ENCODE data around the gene FAM219B.

The FAM219B gene

DNA sequence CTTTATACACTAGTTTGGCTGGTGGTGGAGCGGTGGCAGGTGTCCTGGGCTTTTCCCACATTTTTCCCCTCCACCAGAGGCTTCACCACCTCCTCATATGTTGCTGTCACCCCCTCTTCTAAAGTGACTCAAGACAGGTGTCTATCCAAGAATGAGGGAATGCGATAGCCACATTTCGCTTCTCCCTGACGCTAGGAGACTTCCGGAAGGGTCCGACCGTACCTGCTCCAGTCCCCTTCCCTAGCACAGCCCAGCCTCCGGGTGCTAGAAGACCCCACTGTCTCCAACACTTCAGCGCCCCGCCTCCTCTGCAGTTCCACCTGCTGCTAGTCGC, 34.0 kb downstream of the FAM219B start:
- DNase-seq, result no peak

DNA sequence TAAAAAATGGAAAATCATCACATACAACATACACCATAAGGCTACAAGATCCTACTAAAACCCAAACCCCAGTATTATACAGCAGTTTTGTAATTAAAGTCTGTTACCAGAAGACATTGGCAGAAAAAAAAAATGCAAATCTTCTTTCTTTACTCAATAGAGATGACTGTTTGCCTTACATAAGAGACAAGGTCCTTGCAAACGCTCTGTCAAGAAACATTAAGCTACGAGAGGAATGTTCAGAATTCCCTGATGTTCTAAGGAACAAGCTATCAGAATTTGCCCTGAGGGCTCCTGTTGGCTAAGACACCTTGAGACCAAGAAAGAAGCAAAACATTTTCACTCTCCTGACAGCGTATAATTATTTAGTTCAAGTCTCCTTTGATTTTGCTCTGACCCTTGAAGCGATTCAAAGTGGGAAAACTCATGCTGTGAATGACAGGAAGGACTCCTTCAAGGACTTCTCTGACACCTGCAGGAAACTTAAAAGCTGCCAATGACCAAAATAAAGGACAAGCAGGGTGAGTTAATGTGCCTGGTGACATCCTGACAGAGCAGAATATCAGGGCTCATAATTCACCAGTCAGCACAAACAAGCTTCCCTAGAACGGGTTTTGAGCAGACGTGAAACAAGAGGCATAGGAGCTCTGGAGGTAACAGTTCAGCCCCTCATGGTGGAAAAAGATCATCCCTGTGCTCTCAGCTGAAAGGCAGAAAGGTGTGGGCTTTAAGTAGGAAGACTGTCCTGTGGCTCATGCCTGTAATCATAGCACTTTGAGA, 36.0 kb downstream of the FAM219B start:
- DNase-seq, result no peak

DNA sequence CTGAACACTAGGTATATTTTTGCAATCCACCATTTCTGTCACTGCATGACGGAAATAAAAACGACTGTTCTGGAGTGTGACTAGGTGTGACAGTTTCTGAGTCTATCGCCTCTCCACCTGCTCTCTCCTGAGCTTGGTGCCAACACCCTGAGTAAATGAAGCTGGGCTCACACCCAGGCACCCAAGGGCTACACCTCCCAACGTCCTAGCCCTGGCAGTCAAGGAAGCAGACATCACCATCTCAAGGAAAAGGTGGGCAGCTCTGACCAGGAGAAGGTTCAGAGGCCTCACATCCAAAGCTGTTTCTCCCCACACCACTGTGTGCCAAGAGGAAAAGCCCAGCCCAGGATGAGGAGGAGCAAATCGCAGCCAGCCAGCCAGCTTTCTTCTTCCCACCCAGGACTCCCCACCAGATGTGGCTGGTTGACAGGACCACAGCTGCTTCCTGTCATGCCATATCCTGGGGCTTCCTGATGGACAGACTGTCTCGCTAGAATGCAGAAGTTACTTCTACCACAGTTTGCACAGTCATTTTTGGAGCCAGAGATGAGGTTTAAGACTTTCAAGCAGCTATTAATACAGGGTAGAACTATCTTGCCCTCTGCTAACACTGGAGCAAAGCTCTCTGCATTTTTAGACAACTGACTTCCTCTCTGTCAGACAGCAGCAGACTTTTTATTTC, 36.8 kb downstream of the FAM219B start:
- DNase-seq, result no peak

DNA sequence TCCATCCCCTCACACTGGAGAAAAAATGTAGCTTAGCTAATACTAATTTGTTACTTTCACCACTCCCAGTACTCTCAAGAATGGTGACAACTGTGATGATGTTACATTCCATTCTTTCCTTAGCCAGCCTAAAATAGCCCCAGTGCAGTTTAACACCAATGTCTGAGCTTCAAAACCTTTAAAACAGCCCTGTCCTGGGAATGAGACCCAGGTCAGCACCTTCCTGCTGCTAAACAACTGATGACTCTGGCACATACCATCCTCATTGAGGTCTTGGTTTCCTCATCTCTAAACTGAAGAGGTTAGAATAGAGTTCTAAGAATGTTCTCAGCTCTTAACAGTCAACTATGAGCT, 37.3 kb downstream of the FAM219B start:
- no peak for DNase-seq

DNA sequence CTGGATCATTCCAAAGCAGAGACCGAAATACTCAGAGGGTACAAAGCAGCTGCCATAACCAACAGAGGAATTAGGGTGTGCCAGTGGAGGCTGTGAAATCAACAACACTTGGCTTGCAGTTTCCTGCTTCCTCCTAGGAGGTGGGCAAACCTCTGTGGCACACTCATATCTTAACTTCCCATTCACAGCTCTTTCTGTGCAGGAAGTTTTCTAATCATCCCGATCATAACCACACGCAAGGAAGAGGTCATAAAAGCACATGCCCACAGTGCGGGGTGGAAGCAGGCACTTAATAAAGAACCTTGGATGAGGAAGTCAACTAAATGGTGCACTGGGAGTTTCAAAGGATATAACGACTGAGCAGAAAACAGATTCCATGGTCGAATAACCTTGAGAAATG, 38.6 kb downstream of the FAM219B start:
- DNase-seq, result no peak

DNA sequence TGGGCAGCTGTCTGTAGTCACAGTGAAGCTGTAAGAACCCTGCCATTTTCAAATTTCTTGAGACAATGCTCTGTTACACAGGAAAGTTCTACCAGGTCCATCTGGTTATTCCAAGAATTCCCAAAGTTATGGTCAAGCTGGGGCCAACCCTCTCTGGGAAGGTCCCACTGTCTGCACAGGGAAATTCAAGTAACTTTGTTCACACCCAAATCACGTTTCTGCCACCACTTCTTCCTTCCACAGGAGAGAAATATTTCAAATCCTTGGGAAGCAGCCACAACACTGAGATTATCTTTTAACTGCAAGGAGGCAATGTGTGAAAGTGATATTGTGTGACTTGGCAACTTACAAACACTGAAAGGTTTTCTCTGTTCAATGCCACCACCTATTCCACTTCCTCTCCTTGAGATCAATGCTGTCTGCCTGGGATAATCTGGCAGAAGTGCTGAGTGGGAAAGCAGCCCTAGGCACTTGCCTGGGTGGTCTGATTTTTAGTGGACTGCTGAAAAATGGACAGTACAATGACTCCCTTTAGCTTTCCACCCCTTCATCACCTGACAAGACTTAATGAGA, 39.1 kb downstream of the FAM219B start:
- DNase-seq, result no peak

DNA sequence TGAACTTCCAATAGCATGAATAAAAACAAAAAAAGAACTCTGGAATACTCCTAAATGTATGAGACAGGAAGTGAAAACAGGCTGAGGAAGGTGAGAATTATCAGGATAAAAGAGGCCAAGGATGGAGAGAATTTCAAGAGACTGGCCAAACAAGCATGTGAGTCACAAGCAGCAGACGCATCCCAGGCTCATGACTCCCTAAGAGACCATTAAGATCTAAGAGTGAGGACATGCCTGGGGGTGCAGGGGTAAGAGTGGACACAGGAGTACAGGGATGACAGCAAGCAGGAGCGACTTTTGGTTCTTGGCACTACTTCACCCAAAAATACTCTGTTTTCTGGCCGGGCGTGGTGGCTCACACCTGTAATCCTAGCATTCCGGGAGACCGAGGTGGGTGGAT, 40.6 kb downstream of the FAM219B start:
- no peak for DNase-seq

DNA sequence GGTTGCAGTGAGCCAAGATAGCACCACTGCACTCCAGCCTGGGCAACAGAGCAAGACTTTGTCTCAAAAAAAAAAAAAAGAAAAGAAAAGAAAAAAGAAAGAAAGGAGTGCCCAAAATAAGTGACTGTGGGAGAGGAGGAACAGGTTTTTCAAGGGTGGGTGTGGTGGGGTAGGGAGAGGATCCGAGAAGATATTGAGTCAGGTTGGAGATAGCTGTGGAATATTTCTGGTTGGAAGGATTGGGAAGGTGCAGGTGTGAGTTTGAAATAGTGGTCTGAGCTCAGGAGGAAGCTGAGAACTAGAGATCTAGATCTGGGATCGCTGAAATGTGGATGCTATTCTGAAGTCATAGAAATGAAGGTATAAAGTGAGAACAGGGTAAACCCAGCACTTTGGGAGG, 41.3 kb downstream of the FAM219B start:
- no peak for DNase-seq

DNA sequence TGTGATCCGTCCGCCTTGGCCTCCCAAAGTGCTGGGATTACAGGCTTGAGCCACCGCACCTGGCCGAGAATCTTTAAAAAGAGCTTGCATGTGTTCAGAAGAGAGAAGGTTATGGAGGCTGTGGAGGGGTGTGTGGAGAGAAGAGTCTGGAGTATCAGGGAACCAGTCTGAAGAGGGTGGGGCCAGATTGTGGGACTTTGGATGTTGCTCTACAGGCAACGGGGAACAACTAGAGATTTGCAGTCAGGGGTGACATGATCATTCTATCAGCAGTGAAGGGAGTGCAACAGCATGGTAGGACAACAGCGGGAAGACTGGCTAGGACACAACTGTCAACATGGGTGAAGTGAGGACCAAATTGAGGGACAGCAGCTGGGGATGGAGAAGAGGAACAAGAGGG, 42.4 kb downstream of the FAM219B start:
- no peak for DNase-seq

DNA sequence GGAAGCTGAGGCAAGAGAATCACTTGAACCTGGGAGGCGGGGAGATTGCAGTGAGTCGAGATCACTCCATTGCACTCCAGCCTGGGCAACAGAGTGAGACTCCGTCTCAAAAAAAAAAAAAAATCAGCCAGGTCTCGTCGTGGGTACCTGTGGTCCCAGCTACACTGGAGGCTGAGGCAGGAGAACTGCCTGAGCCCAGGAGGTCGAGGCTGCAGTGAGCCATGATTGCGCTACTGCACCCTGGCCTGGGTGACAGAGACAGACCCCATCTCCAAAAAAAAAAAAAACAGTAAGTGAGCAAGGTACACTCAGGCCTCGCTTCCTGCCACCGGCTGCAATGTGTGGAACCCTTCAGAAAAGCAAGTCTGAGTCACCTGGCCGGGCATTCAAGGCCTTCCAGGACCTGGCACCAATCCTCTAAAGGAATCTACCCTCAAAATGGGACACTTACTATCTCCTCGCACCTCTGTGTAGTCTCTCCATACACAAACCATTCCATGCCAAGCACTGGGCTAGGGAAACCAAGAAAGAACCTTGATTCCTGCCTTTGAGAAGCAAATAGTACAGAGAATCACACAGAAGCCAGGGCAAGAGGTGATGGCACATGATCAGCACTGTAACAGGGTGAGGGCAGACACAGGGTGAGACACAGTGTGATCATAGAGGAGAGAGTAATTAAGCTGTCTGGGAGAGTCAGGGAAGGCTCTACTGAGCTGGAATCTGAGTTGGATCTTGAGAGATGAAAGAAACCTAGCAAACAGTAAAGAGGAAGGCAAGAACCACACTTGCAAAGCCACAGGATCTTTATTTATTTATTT, 43.2 kb downstream of the FAM219B start:
- no peak for DNase-seq

DNA sequence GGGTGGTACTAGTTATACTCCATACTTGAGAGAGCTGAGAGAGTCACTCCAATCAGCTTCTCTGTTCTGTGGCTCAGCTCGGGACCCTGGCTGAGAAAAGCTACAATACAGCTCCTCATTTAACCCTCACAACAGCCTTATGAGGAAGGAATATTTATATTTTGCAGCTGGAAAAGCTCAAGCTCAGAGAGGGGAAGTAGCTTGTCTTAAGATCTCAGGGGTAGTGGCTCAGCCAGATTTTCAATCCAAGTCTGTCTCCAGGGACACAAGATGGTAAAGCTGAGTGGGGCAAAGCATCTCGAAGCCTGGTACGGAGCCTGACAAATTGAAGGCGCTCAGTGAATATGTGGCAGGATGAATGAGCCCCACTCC, 48.3 kb downstream of the FAM219B start:
- no peak for DNase-seq

DNA sequence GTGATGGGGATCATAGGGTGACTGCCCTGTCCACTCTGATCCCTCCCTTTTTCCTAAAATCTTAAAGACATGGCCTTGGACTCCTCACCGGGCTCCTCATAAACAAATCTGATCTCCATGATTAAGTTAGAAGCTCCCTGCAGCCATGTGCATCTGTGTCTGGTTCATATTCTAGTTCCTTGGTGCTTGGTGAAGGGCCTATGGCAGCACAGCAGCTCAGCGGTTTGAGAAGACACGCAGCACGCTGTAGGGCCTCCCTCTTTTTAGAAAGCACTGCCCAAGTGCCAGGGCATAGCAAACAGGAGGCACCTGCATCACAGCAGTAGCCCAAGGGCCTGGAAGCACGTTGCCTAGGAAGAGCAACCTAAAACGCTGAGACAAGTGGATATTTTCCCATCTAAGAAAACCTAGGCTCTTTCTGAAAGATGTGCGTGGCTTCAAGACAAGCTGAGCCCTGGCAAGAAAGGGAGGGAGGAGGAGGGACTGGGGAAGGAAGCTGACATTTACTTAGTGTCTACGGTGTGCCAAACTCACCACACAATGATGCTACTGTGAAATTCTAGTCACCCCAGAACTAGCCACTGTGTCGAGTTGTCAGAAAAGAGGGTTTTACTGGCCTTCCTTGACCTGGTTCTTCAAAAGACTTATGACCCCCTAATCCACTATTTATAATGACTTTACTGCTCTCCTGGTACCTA, 48.8 kb downstream of the FAM219B start:
- no peak for DNase-seq

DNA sequence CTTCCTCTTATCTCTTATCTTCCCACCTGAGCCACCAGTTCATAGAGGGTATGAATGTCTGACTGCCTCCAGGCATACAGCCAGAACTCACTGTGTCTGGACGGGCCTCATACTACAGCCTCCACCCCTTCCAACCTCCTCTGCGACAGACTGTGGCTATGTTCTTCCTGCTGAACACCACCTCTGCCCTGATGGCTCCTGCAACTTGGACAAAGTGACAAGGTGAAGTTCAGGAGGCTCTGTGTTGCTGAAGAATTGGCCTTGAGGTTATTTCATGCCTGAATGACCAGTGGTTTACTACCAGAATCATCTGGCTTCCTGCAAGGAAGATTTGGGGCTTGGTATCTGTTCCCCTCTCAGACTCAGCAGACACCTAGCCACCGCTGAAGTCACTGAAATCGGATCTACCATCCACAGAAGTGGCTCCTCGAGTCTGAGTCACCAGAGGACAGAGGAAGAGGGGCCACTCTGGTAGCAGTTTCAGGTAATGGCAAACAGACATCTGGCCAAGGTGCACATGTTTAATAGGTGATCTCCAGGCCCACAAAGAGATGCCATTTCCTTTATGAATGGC, 49.5 kb downstream of the FAM219B start:
- DNase-seq, result no peak

DNA sequence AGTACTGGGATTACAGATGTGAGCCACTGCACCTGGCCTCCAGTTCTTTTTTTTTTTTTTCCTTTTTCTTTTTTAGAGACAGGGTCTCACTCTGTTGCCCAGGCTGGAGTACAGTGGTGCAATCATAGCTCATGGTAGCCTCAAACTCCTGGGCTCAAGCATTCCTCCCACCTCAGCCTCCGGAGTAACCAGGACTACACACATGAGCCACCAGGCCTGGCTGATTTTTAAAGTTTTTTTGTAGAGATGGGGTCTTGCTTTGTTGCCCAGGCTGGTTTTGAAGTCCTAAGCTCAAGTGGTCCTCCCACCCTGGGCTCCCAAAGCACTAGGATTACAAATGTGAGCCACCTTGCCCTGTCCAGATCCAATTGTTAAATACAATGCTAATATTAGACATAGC, 50.1 kb downstream of the FAM219B start:
- no peak for DNase-seq

DNA sequence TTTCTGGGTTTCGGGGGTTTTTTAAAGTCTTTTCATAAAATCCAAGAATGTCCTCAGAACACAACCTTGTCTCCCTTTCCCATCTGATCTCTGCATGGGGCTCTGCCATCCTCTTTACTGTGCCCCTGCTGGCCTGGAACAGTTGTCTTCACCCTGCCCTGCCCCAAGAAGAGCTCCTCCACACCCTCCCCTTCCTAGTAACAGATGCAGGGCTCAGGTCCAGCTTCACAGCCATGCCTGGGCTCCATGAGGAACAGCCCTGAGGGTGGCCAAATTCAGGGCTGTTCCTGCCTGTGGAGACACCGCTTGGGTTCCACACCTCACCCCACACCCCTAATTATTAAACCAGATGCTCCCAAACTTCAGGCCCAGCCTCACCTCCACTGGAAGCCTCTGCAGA, 50.8 kb downstream of the FAM219B start:
- DNase-seq, result no peak

DNA sequence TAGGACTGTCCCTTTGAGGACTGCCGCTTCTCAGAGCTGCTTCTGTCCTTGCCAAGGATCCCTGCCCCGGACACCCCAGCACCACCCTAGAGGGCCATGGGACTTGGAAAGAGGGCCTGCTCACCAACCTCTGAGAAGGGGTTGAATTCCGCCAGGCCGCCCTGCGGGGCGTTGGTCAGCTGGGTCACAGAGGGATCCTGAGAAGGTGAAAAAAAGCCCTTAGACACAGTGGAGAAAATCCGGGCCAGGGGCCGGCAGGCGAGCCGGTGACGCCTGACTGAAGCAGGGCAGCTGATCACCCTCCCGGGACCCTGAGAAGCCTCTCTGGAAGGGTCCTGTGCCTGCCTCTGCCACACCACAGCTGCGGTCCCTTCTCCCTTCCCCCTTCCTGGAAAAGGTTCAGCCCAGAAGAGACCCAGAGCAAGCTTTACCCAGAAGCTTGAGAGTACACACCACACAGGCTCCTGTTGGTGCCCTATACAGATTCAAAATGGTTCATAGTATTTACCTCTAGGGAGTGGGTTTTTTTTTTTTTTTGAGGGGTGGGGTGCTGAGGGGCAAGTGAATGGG, 52.1 kb downstream of the FAM219B start:
- no peak for DNase-seq

DNA sequence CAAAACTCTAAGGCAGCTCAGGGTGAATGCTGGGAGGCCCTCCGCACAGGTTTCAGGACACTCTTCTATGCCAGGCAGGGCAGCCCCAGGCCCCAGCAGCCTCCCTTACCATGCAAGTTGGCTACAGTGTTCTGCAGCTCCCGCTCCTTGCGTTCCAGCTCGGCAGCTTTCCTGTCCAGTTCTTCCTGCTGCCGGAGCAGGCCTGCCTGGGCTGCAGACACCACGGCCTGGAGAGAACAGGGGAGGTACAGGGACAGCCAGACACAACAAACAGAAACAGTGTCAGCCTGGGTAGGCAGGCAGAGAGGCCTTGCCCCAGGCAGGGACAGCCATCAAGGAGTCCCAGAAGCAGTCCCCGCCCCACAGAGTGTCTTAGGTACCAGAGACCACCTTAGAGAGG, 54.7 kb downstream of the FAM219B start:
- no peak for DNase-seq

DNA sequence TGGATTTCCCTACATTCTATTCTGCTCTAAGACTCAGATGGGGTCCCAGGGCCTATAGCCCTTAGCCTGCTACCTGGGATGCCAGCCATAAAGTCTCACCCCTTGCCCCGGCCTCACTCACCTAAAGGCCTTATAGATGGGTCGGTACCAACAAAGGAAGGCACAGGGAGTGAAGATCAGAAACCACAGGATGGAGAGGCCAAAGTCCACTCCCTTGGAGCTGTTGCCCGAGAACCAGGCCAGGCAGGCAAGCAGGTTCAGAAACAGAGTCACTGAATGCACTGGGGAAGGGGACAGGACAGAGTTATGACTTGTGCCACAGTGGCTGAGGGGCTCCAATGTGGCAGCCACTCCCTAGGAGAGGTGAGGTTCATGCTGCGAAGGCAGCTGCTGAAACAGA, 56.3 kb downstream of the FAM219B start:
- no peak for DNase-seq

Measured in activated T-cell treated with anti-CD3 and anti-CD28 coated beads for 4 hours (primary cell).